Breast epithelium (tissue), 4 donors: ENCODE data around the gene SPECC1L. TPM values are rescaled to one million over a fixed set of nuclear protein-coding genes. Genes with fewer than 3 reads are reported as not detected.

Source experiments
- DNase-seq, 2 donors: peaks; one replicate each; pipeline ENCODE4 v3.0.0-alpha.2; 2019; ENCODE audit warnings: low spot score in 2 of 2
- H3K27ac ChIP-seq, 2 donors: fragments of 200-600 bp; sonication (generic) in 1 of 2; one replicate each; pipeline ENCODE4 v1.5.1; 2016 to 2019; ENCODE audit warnings: mild to moderate bottlenecking in 1 of 2
- H3K27me3 ChIP-seq, 2 donors: fragments of 200-600 bp; sonication (generic) in 1 of 2; one replicate each; pipeline versions ENCODE4 v1.5.1 to v1.6.0; 2017 to 2019; ENCODE audit warnings: control low read depth in 1 of 2, mild to moderate bottlenecking in 1 of 2
- H3K36me3 ChIP-seq: fragments of 200-600 bp; one replicate; pipeline ENCODE4 v1.5.1; 2019
- H3K4me1 ChIP-seq, 2 donors: fragments of 200-600 bp; sonication (generic); one replicate each; pipeline ENCODE4 v1.5.1; 2016 to 2019; ENCODE audit warnings: control low read depth in 1 of 2
- H3K4me3 ChIP-seq, 3 donors: fragments of 200-600 bp; sonication (generic); 1 replicate in 2 of 3; 2 replicates in 1 of 3; pipeline ENCODE4 v1.5.1; 2016 to 2019; ENCODE audit warnings: mild to moderate bottlenecking in 3 of 3, moderate library complexity in 2 of 3
- H3K9me3 ChIP-seq, 2 donors: fragments of 200-600 bp; sonication (generic) in 1 of 2; one replicate each; pipeline ENCODE4 v1.5.1; 2016 to 2019; ENCODE audit warnings: control low read depth in 1 of 2
- CTCF ChIP-seq, 3 donors: fragments of 450-650 bp; IDR thresholded peaks; one replicate each; pipeline ENCODE4 v1.5.1; 2016 to 2017; ENCODE audit warnings: antibody characterized with exemption in 3 of 3, mild to moderate bottlenecking in 3 of 3, moderate library complexity in 3 of 3
- POLR2A ChIP-seq: fragments of 450-650 bp; IDR thresholded peaks from one replicate; pipeline ENCODE4 v1.6.1; 2016; ENCODE audit warnings: antibody characterized with exemption, mild to moderate bottlenecking, moderate library complexity
- POLR2AphosphoS5 ChIP-seq, 3 donors: sonication (generic); formaldehyde crosslinking; IDR thresholded peaks; one replicate each; pipeline ENCODE4 v1.6.1; 2017; ENCODE audit warnings: antibody characterized with exemption in 3 of 3
- intact Hi-C: fragments of 100-400 bp; cut with DNase I; formaldehyde crosslinking; loops from one replicate; pipeline ENCODE4 v1.15.1; 2023; ENCODE audit warnings: low total_unique reads
- total RNA-seq, 3 donors: library from RNA; depleted of rRNA; stranded (reverse); fragments of >200 nt; gene quantifications; one replicate each; pipeline ENCODE4 v1.1.0, GENCODE V29; 2016

SPECC1L gene
- total RNA-seq, 3 donors from 2014 or later: 33.4 to 61.0 (median 53.7) TPM

GRCh38 chr22:24337894-24338645, 67.4 kb downstream of the SPECC1L start:
- H3K27me3 ChIP-seq: no peaks in the 10 kb centered on the region
- intact Hi-C loops: loop anchor here (10.0 kb wide), 1 partner anchor 1147 kb away; no protein-coding TSS in a partner anchor
- DNase-seq: no peak
- H3K9me3 ChIP-seq: no peaks in the 10 kb centered on the region
- no peak overlapping the region for H3K27ac ChIP-seq
- H3K4me1 ChIP-seq: no peaks in the 10 kb centered on the region
- TF ChIP-seq POLR2AphosphoS5 (IDR thresholded peaks at IDR 0.05) (no peak), POLR2A (no peak), CTCF (IDR thresholded peaks at IDR 0.05) (no peak)
- no peak overlapping the region for H3K4me3 ChIP-seq
- H3K36me3 ChIP-seq: peaks cover 15% of the 10 kb centered on the region

GRCh38 chr22:24338726-24339451, 68.3 kb downstream of the SPECC1L start:
- intact Hi-C loops: loop anchor here (10.0 kb wide), 1 partner anchor 1146 kb away; no protein-coding TSS in a partner anchor
- no peak for DNase-seq
- H3K4me1 ChIP-seq: no peaks in the 10 kb centered on the region
- TF ChIP-seq CTCF (IDR thresholded peaks at IDR 0.05) (no peak), POLR2AphosphoS5 (IDR thresholded peaks at IDR 0.05) (no peak), POLR2A (no peak)
- H3K4me3 ChIP-seq: no peak overlapping the region
- H3K36me3 ChIP-seq: peaks cover 15% of the 10 kb centered on the region
- no peak overlapping the region for H3K27ac ChIP-seq
- H3K9me3 ChIP-seq: no peaks in the 10 kb centered on the region
- H3K27me3 ChIP-seq: no peaks in the 10 kb centered on the region

GRCh38 chr22:24339452-24339747, 68.8 kb downstream of the SPECC1L start:
- Histone ChIP-seq H3K4me3 (no peak overlapping the region), H3K36me3 (peaks cover 15% of the 10 kb centered on the region), H3K4me1 (no peaks in the 10 kb centered on the region), H3K27me3 (no peaks in the 10 kb centered on the region), H3K9me3 (no peaks in the 10 kb centered on the region), H3K27ac (no peak overlapping the region)
- no peak for TF ChIP-seq POLR2AphosphoS5 (IDR thresholded peaks at IDR 0.05)
- no peak for TF ChIP-seq POLR2A
- TF ChIP-seq CTCF (IDR thresholded peaks at IDR 0.05): no peak
- intact Hi-C loops: loop anchor here (10.0 kb wide), 1 partner anchor 1145 kb away; no protein-coding TSS in a partner anchor
- no peak for DNase-seq

GRCh38 chr22:24341627-24342026, 71.0 kb downstream of the SPECC1L start:
- no peak overlapping the region for H3K4me3 ChIP-seq
- H3K27ac ChIP-seq: no peak overlapping the region
- DNase-seq: no peak
- TF ChIP-seq POLR2AphosphoS5 (IDR thresholded peaks at IDR 0.05) (no peak), POLR2A (no peak), CTCF (IDR thresholded peaks at IDR 0.05) (no peak)
- peaks cover 10% of the 10 kb centered on the region for H3K36me3 ChIP-seq
- intact Hi-C loops: no loop called here
- no peaks in the 10 kb centered on the region for H3K27me3 ChIP-seq
- no peaks in the 10 kb centered on the region for H3K4me1 ChIP-seq
- no peaks in the 10 kb centered on the region for H3K9me3 ChIP-seq

GRCh38 chr22:24350627-24351026, 80.0 kb downstream of the SPECC1L start:
- Histone ChIP-seq H3K4me1 (no peaks in the 10 kb centered on the region), H3K27me3 (no peaks in the 10 kb centered on the region), H3K27ac (no peak overlapping the region), H3K9me3 (no peaks in the 10 kb centered on the region), H3K36me3 (peaks cover 6% of the 10 kb centered on the region), H3K4me3 (no peak overlapping the region)
- TF ChIP-seq POLR2AphosphoS5 (IDR thresholded peaks at IDR 0.05) (no peak), POLR2A (no peak), CTCF (IDR thresholded peaks at IDR 0.05) (no peak)
- DNase-seq: no peak
- intact Hi-C loops: no loop called here
